HG03135 (cell line): ENCODE data around the gene TRAF3.
"Not testable (repeated sequence)": the region's sequence is repeated elsewhere in the genome, so short reads cannot be mapped to it uniquely, and the experiment has no call there.

Experiments
- ATAC-seq: cut with Tn5 transposase; IDR thresholded peaks from one replicate; pipeline ENCODE4 v1.9.1; 2021; ENCODE audit warnings: mild to moderate bottlenecking, moderate library complexity; ENCODE audit not compliant: unreplicated experiment

Gene TRAF3

DNA sequence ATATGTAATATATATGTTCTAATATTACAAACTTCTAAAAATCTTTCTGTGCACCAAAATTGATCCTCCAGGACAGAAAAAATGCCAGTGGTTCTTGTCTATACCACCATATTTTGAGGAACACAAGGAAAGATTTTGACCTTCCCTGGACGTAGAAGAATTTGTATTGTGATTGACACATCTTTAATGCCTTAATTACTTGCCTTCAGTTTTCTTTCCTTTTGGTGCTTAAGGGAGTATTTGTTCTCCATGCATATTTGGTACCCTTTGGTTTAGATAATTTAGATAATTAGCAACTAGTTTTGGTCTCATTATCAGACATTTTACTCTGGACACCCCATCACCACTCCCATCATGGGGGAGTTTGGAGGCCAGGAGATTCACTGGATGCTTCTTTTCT lies 27.6 kb downstream of the TRAF3 start:
- ATAC-seq, result no peak

DNA sequence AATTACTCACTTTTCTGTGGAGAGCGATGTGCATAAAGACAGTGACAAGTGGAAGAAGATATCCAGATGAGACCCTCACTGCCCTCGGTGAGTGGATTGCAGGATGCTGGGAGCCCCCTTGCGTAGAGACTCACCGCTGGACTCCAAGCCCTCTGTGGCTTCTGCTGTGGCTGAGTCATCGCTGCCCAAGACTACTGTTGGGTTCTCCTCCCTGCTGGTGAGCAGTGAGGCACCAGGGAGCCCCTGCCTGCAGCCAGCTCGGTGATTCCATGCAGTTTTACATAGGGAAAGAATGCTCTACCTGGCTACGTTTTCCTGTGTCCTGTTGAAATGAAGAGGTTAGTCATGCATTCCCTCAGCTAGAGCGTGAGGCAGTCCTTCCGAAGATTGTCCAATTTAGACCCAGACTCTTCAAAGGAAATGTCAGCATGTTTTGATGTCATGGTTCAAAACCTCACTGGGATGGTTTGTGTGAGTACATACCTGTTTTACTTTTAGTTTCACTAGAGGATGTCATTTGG lies 28.2 kb downstream of the TRAF3 start:
- ATAC-seq, result peak; percentile 42

DNA sequence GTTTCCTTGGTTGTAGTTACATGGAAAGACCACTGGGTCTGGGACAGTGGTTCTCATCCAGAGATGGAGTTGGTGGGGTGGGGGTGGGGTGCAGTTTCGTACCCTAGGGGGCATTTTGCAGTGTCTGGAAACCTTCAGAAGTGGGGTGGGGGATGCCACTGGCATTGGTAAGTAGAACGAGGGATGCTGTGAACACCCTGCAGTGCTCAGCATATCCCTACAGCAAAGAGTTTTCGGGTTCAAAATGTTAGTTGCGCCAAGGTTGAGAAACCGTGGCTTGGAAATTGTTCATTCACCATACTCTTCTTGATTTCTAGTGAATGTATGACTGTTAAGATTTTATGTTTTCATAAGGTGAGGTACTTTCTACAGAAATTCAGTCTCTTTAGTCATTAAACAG lies 28.7 kb downstream of the TRAF3 start:
- ATAC-seq, result no peak

DNA sequence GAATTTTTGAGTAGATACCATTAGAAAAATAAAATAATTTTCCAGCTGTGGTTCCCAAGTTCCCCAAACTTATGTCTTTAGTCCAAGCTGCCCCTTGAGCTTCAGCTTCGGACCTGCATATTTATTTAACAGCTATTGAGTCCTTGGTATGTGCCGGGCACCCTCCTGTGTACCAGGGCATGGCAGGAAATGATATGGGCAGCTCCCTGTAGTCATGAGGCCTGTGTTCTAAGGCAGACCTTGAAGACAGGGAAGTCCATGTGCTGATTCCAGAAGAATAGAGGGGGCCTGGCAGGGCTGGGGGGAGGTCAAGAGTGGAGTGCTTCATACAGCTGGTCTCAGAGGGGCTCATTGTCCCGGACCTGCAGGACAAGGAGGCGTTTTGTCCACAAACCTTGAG lies 29.2 kb downstream of the TRAF3 start:
- ATAC-seq, result no peak

DNA sequence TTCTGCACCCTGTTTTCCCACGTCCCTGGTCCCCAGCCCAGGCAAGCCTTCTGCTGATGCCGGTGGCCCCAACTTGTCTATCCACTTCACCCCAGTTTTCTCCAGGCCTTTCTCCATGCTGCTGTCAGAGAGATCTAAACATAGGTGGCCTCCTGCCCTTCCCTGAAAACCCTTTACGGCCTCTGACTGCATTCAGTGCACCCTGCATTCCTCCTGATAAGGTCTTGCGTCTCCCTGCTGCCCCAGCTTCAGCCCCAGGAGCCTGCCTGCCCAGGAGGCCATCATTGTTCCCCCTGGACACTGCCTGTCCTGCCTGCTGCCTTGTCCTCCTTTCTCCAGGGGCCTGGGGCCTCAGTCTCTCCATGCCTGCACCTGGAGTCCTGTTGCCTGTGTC lies 29.8 kb downstream of the TRAF3 start:
- no peak for ATAC-seq

DNA sequence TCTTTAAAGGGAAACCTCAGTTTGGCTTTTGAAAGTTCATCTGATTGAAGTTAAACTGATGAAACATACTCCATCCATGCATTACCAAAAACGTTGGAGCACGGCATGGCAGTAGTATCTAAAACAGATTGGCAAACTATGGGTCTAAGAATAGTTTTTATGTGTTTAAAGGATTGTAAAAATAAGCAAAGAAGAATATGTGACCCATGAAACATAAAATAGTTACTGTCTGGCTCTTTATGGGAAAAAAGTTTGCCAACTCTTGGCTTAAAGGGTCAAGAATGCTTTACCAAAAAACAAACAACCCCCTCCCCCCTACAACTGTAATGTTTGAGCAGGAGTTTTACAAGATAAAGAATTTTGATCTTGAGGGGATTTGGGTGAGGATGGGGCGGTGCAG lies 32.6 kb downstream of the TRAF3 start:
- no peak for ATAC-seq

DNA sequence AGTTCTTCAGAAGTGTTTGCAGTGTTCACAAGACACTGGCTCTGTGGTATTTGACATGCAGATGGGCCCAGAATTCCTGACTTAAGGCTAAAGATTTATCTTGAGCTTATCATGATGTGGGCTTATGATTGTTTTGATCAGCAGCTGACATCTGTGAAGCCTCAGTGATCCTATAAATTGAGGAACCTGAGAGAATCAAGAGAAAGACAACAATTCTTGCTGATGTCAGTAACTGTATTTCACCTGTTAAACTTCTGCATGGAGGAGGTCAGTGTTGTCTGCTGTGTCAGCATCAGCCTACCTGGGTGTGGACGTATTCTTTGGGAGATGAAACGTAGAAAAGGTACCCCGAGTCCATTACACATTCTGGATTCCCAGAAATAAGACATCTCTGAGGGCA lies 33.3 kb downstream of the TRAF3 start:
- no peak for ATAC-seq

DNA sequence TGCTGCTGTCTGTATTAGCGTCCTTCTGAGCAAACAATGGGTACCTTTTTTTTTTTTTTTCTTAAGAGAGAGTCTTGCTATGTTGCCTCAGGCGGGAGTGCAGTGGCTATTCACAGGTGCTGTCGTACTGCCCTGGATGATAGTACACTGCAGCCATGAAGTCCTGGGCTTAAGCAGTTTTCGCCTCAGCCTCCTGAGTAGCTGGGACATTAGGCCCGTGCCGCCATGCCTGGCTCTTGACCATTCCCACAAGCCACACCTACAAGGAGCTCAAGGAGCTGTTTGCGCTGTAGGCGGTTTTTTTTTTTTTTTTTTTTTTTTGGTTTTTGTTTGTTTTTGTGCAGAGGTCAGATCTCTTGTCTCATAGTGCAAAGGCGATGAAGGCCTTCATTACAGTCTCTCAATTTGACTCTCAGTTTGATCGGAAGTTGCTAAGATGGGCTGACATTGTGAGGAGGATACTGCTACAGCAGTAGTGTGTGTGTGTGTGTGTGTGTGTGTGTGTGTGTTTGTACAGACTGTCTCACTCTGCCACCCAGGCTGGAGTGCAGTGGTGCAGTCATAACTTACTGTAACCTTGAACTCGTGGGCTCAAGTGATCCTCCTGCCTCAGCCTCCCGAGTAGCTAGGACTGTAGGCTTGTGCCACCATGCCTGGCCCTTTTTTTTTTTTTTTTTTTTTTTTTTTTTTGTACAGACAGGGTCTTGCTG lies 34.2 kb downstream of the TRAF3 start:
- ATAC-seq, result no peak

DNA sequence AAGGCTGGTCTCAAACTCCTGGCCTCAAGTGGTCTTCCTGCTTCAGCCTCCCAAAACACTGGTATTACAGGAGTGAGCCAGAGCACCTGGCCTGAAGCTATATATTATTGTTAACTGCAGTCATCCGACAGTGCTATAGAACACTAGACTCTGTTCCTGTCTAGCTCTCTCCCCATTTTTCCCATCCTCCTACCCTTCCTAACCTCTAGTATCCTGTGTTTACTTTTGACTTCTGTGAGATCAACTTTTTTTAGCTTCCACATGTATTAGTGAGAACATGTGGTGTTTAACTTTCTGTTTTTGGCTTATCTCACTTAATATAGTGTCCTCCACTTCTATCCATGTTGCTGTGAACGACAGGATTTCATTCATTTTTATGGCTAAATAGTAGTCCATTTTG lies 34.7 kb downstream of the TRAF3 start:
- no peak for ATAC-seq

DNA sequence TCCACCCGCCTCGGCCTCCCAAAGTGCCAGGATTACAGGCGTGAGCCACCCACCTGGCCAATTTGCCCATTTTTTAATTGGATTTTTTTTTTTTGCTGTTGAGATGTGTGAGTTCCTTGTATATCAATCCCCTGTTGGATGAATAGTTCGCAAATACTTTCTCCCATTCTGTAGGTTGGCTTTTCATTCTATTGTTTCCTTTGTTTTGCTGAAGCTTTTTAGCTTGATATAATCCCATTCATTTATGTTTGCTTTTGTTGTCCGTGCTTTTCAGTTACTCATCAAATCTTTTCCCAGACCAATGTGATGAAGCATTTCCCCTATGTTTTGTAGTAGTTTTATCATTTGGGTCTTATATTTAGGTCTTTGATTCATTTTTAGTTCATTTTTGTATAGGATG lies 36.4 kb downstream of the TRAF3 start:
- ATAC-seq, result no peak

DNA sequence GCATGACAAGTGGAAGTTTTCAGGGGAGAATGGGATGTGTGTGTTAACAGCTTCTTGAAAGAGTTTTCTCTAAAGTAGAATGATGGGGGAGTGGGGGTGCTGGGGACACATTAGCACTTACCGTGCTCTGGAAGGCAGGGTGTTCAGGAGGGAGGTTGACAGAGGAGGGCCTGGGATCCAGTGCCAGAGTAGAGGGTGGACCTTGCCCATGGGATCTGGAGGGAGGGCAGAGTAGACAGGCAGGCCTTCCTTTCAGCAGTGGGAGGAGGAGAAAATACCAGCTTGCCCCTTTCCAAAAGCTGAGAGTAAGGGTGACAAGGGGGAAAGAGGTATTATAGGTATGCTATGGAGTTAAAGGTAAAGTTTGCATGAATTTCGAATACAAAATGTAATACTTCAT lies 40.1 kb downstream of the TRAF3 start:
- ATAC-seq, result no peak

DNA sequence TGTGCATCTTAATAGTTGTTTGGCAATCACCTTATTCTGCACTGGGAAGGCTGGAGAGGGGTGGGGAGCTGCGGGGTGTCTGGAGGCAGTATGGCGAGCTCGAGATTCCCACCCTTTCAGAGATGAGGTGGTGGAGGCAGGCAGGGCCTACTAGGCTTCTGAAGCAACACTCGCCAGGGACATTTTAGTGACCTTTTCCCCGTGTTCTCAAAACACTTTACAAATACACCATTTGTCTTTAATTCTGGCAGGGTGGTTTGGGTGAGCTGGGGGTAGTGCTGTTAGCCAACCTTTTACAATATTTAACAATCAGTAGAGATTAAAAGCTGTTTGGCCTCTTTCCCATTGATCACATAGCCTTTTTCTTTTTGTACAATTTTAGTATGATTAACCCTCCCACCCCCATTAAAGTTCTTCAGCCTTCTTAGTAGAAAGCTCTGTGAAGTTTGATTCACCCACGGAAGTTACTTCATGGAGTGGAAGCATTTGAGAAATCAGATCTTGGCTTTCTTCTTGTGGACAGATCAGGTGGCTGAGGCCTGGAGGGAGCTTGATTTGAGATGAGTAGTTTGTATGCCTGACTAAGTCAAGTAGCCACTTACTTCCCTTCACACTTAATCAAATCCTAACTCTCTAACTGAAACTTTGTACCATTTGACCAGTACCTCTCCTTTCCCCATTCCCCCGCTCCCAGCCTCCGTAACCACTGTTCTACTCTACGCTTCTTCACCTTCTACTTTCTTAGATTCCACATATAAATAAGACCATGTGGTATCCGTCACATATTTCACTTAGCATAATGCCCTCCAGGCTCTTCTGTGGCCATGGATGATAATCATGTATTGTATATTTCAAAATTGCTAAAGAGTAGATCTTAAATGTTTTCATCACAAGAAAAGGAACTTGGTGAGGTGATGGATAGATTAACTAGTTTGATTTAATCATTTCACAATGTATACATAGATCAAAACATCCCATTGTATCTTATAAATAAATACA lies 41.0 kb downstream of the TRAF3 start:
- ATAC-seq, result no peak

DNA sequence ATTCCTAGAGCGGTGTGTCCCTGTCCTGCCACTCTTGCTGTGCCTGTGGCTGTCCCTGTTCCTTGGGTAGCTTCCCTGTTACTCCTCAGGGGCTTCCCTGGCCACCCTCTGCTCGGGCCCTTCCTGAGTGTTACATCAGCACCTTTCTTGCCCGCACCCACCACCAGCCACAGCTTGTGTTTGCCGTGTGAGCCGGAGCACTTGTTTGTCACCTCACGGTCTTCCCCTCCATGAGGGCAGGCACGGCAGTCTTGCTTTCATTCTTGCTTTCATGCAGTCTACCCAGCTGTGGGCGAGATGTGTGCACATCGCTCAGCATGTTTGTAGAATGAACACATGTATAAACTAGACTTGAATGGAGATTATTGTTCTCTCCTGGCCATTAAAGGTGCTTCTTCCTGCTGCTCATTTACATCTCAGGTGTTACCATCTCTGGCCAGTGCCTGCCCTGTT lies 42.0 kb downstream of the TRAF3 start:
- ATAC-seq, result peak; percentile 72

DNA sequence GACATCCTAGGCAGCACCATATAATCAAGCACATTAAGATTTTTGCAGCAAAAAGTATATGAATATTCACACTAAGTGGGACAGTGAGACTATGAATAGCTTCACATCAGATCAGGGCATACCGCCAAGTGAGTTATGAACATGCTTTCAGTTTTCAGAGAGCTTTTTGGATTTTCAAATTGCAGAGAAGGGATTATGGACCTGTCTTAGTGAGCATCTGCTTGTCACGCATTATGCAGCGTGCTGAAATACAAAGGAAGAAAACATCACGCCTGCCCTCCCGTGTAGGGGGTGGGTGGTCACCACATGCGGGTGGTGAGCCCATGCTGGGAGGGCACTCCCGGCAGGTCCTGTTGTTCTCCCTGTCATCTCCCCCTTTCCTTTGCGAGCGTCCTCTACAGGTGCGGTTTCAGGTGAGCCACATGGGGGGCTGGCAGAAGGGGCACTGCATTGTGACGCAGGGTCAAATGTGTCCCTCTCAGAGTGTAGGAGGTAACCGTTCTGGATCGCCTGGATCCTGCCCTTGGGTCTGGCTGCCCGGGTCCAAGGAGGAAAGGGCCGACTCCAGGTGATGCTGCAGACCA lies 42.6 kb downstream of the TRAF3 start:
- peak; percentile 19 for ATAC-seq

DNA sequence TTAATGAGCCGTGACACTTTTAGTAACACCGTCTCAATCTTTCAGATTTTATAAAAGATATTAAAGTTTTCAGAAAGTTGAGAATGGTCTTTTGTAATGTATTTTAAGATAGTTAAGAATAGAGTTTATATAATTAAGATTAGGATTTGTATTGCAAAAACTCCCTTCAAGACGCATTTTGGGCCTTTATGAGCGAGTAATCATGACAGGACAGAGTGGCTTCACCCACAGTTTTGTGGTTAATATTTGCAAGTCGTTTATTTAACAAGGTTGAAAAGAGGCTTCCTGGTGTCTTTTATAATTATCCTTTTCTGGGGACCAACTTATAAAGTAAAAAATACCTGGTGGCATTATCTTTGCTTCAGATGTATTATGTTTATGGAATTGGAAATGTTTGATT lies 44.0 kb downstream of the TRAF3 start:
- ATAC-seq, result no peak

DNA sequence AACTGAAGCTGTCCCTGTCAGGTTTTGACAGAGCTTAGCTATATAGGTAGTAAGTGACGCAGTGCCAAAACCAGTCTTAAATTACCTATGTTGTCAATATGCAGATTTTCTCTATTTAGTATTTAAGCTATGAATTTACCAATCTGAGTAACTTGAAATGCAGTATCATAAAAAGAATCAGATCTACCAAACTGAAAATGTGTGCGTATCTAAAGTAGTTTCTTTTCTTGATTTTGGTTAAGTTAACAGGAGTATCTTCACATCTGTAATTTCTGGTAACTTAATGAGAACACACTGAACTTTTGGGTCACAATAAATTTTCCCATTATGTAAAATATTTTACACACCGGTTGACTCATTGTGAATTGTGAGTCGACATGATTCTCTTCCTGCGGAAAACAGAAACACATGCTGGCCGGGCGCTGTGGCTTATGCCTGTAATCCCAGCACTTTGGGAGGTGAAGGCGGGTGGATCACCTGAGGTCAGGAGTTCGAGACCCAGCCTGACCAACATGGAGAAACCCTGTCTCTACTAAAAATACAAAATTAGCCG lies 45.1 kb downstream of the TRAF3 start:
- no peak for ATAC-seq

DNA sequence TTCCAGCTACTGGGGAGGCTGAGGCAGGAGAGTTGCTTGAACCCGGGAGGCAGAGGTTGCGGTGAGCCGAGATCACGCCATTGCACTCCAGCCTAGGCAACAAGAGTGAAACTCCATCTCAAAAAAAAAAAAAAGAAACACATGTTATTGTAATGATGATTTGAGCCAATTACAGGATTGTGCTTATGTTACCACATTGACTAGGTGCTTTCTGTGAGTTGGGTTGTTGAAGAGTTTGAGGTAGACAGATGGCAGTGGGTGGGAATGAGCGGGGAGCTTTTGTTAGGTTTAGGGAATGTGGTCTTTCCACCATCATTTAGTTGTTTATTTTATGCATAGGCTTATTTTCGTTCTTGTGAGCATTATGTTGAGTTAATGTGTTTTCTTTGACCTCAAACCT lies 45.6 kb downstream of the TRAF3 start:
- ATAC-seq, result not testable (repeated sequence)

DNA sequence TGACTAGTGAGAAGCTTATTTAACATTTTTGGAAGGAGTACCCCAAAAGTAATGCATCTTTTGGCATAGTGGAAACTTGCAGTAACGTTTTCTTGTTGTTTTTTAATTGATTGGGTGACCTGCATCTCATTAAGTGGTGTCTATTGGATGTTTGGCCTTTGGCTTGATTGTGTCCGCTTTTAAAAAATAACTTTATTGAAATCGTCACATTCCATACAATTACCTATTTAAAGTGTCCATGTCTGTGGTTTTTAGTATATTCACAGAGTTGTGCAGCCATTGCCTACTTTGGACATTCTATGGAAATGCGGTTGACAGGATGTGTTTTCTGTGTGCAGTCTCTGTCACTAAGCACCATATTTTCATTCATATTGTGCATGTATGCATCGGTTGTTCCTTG lies 46.3 kb downstream of the TRAF3 start:
- no peak for ATAC-seq

DNA sequence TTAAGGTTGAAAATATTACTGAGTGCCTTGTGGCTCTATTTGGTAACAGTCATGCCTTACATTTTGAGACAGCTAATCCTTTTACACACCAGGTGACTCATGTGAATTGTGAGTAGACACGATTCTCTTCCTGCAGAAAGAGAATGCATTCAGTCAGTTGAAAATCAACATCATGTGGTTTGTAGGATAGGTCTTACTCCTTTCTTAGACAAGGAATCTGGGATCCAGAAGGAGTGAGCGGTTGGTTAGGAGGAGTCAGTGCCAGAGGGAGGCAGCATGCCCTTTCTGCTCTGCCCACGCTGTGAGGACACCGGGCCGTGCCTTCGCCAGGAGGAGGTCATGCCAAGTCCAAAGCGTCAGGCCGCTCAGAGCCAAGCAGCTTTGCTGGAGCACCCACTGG lies 47.6 kb downstream of the TRAF3 start:
- ATAC-seq, result no peak

DNA sequence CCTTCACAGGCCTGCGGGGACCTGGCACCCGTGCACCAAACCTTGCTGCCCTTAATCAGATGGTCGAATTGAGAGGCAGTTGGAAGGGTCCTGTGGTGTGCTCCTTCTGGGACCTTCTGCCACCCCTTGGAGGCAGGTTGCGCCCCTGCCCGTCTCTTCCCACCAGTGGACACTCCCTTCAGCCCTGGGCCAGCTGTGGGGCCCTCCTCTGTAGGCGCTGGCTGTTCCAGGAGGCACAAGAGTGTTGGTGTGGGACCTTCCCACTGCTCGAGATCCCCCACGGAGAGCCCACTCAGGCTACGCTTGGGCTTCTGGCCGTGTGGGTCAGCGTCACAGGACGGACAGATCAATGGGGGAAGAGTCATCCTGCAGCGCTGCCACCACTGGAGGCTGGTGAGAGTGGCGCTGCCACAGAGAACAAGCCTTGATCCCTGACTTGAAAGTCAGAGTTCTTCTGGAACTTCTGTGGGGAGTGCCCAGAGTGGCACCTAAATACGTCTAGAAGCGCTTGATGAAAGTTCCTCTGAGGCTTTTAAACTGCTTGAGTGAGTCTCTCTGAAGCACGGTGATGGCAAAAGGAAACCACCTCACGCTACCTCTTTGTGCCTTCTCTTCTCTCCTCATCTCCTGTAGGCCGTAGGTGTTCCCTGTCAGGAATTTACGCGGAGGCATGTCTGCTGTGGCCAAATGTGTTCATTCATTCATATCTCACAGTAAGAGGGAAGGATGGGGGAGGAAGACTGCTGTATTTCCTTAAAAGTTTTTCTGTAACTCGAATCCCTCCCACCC lies 48.3 kb downstream of the TRAF3 start:
- no peak for ATAC-seq
